ENCODE results near the gene ADGRA1.
"Not testable (repeated sequence)": the region's sequence is repeated elsewhere in the genome, so short reads cannot be mapped to it uniquely, and the experiment has no call there.

Gene ADGRA1

DNA sequence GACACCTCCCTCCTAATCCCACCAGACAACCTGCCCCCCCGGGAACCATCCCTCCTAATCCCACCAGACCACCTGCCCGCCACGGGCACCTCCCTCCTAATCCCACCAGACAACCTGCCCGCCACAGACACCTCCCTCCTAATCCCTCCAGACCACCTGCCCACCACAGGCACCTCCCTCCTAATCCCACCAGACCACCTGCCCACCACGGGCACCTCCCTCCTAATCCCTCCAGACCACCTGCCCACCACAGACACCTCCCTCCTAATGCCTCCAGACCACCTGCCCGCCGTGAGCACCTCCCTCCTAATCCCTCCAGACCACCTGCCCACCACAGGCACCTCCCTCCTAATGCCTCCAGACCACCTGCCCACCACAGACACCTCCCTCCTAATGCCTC, 23.9 kb downstream of the ADGRA1 start:
- H3K9me3 ChIP-seq (ENCODE audit: control insufficient read depth, low read length); H3K27me3 ChIP-seq (ENCODE audit: control insufficient read depth, insufficient read depth, low read length); H3K4me3 ChIP-seq (ENCODE audit: low read length); H3K36me3 ChIP-seq (ENCODE audit: control insufficient read depth, insufficient read depth, low read length); H3K9ac ChIP-seq (ENCODE audit: low read length): not testable (repeated sequence)
- peaks cover 18% of the 10 kb centered on the region for H3K4me1 ChIP-seq (ENCODE audit: control insufficient read depth, insufficient read depth, low read length)

DNA sequence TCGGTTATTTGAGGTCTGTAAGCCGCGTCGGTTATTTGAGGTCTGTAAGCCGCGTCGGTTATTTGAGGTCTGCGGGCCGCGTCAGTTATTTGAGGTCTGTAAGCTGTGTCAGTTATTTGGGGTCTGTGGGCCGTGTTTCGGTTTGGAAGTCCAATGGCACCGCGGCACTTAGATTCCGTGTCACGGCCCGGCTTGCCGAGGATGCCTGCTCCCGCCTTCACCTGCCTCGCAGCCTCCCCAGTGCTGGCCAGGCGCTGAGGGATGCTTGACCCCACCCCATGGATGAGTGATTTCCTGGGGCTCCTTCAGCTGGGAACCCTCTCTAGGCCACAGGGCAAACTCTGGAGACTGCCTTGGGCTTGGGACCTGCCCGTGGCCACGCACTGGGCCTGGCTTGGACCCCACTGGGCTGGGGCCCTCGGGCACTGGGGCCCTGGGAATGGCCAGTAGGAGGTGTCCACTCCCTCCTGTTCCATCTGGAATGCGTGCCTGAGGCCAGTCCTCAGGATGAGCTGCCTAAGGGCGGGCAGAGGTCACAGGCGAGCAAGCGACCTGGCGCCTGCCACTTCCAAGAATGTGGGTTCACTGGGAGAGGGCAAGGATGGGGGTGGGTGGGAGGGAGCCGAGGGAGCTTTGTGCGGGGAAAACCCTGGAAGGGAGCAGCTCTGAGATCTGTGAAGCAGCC, 25.6 kb downstream of the ADGRA1 start:
- peaks cover under 1% of the 10 kb centered on the region for H3K9me3 ChIP-seq (ENCODE audit: control insufficient read depth, low read length)

DNA sequence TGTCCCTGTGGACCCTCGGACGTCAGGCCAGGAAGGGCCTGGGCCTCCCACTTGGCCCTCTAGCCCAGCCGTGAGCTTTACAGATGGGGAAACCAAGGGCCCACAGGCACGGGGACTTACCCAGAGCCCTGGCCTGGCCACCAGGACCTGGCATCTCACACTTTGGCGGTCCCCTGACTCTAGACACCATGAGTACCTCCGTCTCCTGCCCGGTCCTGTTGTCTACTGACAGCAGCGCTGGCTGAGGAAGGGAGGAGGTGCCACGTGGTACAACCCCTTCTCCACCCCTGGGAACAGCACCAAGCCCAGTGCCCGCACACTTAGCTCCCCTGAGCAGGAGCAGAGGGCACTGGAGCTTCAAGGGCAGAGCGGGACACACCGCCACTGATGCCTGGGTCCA, 26.1 kb downstream of the ADGRA1 start:
- Histone ChIP-seq H3K9ac (ENCODE audit: low read length) (no peak overlapping the region), H3K9me3 (ENCODE audit: control insufficient read depth, low read length) (no peaks in the 10 kb centered on the region), H3K27me3 (ENCODE audit: control insufficient read depth, insufficient read depth, low read length) (peaks cover 6% of the 10 kb centered on the region), H3K4me1 (ENCODE audit: control insufficient read depth, insufficient read depth, low read length) (peaks cover 18% of the 10 kb centered on the region), H3K36me3 (ENCODE audit: control insufficient read depth, insufficient read depth, low read length) (no peaks in the 10 kb centered on the region), H3K4me3 (ENCODE audit: low read length) (no peak overlapping the region)

More for the DNA sequence above, 25.6 kb downstream of the ADGRA1 start:
- H3K4me3 ChIP-seq (ENCODE audit: low read length) = no peak overlapping the region
- H3K27me3 ChIP-seq (ENCODE audit: control insufficient read depth, insufficient read depth, low read length) = peaks cover 6% of the 10 kb centered on the region
- H3K9ac ChIP-seq (ENCODE audit: low read length) = no peak overlapping the region
- peaks cover 18% of the 10 kb centered on the region for H3K4me1 ChIP-seq (ENCODE audit: control insufficient read depth, insufficient read depth, low read length)
- H3K36me3 ChIP-seq (ENCODE audit: control insufficient read depth, insufficient read depth, low read length) = no peaks in the 10 kb centered on the region

DNA sequence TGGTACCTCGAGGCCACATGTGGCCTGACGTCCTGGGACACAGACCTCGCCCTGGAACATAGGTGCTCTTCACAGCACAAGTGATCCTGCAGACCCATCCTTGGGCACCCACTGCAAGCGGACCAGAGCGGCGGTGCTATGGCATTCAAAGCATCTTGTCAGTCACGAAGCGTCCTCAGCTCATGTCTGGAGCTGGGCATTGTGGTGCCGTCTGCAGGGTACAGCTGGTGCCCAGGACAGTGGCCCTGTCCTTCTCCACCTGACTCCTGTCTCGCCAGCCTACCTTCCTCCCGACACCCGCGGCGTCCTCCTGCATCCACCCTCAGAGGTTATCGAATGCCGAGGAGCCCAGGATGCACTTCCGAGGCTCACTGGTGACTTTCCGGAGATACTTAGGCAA, 26.5 kb downstream of the ADGRA1 start:
- Histone ChIP-seq H3K36me3 (ENCODE audit: control insufficient read depth, insufficient read depth, low read length) (no peaks in the 10 kb centered on the region), H3K9ac (ENCODE audit: low read length) (no peak overlapping the region), H3K4me1 (ENCODE audit: control insufficient read depth, insufficient read depth, low read length) (peaks cover 16% of the 10 kb centered on the region), H3K9me3 (ENCODE audit: control insufficient read depth, low read length) (no peaks in the 10 kb centered on the region), H3K27me3 (ENCODE audit: control insufficient read depth, insufficient read depth, low read length) (peaks cover 4% of the 10 kb centered on the region), H3K4me3 (ENCODE audit: low read length) (no peak overlapping the region)

DNA sequence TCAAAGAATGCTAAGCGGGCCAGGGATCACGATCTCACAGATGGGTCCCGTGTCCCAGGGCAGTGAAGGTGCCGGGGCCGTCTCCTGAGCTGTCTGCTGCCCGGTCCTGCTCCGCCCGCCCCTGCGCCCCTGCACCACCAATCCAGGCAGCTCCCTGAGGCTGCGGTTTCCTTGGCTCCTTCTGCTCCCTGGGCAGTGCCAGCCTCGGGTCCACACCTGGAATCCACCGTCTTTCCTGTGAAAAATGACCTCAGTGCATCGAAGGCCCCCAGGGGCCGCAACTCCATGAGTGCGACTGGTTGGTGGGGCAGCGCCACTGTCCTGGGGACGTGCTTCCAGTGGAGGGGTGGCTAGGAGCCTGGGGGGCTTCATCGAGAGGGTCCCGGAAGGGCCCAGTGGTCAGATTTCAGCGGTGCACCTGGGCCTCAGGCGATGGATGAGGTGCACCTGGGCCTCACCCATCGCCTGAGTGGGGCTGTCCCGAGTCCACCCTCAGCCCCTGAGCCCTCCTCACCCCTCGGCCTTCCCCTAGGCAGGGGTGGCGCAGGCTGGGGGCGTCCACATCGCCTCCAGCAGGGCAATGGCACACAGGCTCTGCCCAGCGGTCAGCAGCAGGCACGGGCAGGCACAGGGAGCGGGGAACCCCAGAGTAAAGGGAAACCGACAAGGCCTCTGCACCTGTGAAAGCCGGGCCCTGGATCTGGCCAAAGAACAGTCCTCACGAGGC, 27.2 kb downstream of the ADGRA1 start:
- Histone ChIP-seq H3K4me3 (ENCODE audit: low read length) (no peak overlapping the region), H3K36me3 (ENCODE audit: control insufficient read depth, insufficient read depth, low read length) (no peaks in the 10 kb centered on the region), H3K9ac (ENCODE audit: low read length) (no peak overlapping the region), H3K9me3 (ENCODE audit: control insufficient read depth, low read length) (no peaks in the 10 kb centered on the region), H3K27me3 (ENCODE audit: control insufficient read depth, insufficient read depth, low read length) (no peaks in the 10 kb centered on the region), H3K4me1 (ENCODE audit: control insufficient read depth, insufficient read depth, low read length) (peaks cover 10% of the 10 kb centered on the region)

DNA sequence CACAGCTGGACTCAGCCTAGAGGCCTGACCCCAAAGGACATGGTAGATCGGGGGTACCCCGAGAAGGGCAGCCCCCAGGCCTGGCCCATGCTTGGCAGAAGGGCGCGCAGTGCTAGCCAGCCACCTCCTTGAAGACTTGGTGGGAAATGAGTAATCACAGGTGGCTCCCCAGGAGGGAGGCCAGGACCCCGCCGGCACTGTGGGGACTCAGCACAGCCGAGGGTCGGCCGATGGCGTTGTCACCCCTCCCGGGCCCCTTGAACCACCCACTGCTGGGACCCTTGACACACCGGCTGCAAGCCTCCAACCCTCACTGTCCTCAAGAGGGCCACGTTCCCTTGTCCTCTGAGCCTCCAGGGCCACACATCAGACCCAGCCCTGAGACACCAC, 27.7 kb downstream of the ADGRA1 start:
- Histone ChIP-seq H3K36me3 (ENCODE audit: control insufficient read depth, insufficient read depth, low read length) (no peaks in the 10 kb centered on the region), H3K9ac (ENCODE audit: low read length) (no peak overlapping the region), H3K4me3 (ENCODE audit: low read length) (no peak overlapping the region), H3K4me1 (ENCODE audit: control insufficient read depth, insufficient read depth, low read length) (peaks cover 4% of the 10 kb centered on the region), H3K9me3 (ENCODE audit: control insufficient read depth, low read length) (no peaks in the 10 kb centered on the region), H3K27me3 (ENCODE audit: control insufficient read depth, insufficient read depth, low read length) (no peaks in the 10 kb centered on the region)

DNA sequence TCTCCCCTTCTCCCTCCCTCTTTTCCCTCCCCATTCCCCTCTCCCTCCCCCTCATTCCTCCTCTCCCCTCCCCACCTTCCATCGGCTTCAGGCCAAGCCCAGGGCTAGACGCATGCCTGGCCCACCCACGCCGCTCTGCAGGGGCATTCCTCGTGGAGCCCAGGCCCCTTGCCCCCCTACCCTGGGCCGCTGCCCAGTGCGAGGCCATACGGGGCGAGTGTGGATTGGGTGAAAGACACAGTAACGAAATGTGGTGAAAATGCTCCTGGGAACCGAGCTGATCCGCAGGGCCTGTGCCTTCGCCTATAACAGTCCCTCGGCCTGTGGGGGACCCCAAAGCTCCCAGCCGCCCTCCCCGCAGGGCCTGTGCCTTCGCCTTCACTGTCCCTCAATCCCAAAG, 28.3 kb downstream of the ADGRA1 start:
- H3K4me1 ChIP-seq (ENCODE audit: control insufficient read depth, insufficient read depth, low read length) = no peaks in the 10 kb centered on the region
- no peak overlapping the region for H3K9ac ChIP-seq (ENCODE audit: low read length)
- H3K36me3 ChIP-seq (ENCODE audit: control insufficient read depth, insufficient read depth, low read length) = no peaks in the 10 kb centered on the region
- no peak overlapping the region for H3K4me3 ChIP-seq (ENCODE audit: low read length)
- no peaks in the 10 kb centered on the region for H3K27me3 ChIP-seq (ENCODE audit: control insufficient read depth, insufficient read depth, low read length)
- no peaks in the 10 kb centered on the region for H3K9me3 ChIP-seq (ENCODE audit: control insufficient read depth, low read length)

DNA sequence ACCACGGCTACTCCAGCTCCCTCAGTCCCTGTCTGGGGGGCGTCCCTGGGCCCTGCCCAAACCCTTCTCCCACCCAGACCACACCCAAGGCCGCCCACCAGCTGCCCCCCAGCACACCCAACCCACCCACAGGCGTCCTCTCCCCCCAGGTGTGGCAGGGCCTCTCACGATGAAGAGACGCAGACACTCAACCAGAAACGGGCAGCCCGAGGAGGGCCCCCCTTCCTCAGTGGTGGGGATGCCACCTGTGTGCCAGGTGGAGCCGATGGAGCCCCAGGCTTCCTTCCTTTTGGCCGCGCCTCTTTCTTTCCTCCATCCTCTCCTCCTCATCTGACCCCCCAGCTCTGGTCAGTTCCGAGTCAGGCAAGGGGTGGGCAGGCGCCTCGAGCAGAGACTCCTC, 28.7 kb downstream of the ADGRA1 start:
- H3K9ac ChIP-seq (ENCODE audit: low read length) = no peak overlapping the region
- no peaks in the 10 kb centered on the region for H3K9me3 ChIP-seq (ENCODE audit: control insufficient read depth, low read length)
- H3K27me3 ChIP-seq (ENCODE audit: control insufficient read depth, insufficient read depth, low read length) = no peaks in the 10 kb centered on the region
- no peaks in the 10 kb centered on the region for H3K36me3 ChIP-seq (ENCODE audit: control insufficient read depth, insufficient read depth, low read length)
- no peaks in the 10 kb centered on the region for H3K4me1 ChIP-seq (ENCODE audit: control insufficient read depth, insufficient read depth, low read length)
- no peak overlapping the region for H3K4me3 ChIP-seq (ENCODE audit: low read length)

DNA sequence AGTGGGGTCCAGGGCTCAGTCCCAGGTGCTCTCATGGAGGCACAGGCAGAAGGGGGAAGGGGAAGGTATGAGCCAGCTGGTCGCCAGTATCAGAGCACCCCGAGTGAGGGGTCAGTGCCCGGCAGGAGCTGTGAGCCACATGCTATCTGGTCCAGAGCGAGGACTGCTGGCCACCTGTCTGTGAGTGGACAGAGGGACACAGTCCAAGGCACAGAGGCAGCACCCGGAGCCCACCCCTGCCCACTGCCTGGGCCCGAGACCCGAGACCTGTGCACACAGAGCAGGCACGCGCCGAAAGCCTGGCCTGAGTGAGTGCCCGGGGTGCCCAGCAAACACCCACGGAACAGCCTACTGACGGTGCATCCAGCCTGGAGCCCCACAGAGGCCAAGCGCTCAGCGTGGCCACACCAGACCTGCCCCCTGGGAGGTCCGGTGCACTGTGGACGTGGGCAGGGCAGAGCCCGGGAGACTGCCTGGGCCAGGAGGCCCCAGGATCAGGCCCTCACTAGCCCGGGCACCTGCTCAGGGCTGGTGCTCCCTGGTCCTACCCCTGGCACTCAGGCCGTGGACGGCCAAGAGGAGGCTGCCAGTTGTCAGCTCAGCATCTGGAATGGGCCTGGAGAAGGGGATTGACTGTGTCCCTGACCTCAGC, 29.4 kb downstream of the ADGRA1 start:
- Histone ChIP-seq H3K36me3 (ENCODE audit: control insufficient read depth, insufficient read depth, low read length) (no peaks in the 10 kb centered on the region), H3K27me3 (ENCODE audit: control insufficient read depth, insufficient read depth, low read length) (no peaks in the 10 kb centered on the region), H3K4me1 (ENCODE audit: control insufficient read depth, insufficient read depth, low read length) (no peaks in the 10 kb centered on the region), H3K9ac (ENCODE audit: low read length) (no peak overlapping the region), H3K4me3 (ENCODE audit: low read length) (no peak overlapping the region), H3K9me3 (ENCODE audit: control insufficient read depth, low read length) (no peaks in the 10 kb centered on the region)

DNA sequence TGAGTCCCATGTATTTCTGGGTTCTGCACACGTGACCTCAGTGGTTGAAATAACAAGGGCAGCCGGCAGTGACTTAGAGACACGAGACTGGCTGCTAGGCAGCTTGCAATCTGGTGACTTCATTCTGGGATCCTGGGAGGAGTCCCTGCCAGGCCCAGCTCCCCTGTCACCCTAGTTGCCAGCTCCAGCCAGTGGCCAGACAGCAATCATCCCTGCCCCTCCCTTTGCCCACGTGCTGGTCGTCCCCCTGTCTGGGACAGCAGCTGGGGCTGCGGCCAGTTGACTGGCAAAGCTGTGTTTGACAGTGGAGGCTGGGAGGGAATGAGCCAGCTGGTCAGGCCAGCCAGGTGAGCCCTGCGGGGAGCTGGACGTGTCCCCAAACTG, 30.0 kb downstream of the ADGRA1 start:
- no peaks in the 10 kb centered on the region for H3K9me3 ChIP-seq (ENCODE audit: control insufficient read depth, low read length)

DNA sequence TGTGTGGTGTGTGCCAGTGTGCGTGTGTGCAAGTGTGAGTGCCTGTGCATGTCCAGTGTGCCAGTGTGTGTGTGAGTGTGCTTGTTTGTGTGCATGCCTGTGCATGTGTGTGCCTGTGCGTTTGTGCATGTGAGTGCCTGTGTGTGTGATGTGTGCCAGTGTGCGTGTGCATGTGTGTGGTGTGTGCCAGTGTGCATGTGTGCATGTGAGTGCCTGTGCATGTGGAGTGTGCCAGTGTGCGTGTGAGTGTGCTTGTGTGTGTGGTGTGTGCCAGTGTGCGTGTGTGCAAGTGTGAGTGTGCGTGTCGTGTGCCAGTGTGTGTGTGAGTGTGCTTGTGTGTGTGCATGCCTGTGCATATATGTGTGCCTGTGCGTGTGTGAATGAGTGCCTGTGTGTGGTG, 33.8 kb downstream of the ADGRA1 start:
- Histone ChIP-seq H3K4me1 (ENCODE audit: control insufficient read depth, insufficient read depth, low read length) (no peaks in the 10 kb centered on the region), H3K9ac (ENCODE audit: low read length) (no peak overlapping the region), H3K4me3 (ENCODE audit: low read length) (no peak overlapping the region), H3K9me3 (ENCODE audit: control insufficient read depth, low read length) (no peaks in the 10 kb centered on the region), H3K27me3 (ENCODE audit: control insufficient read depth, insufficient read depth, low read length) (peaks cover 5% of the 10 kb centered on the region), H3K36me3 (ENCODE audit: control insufficient read depth, insufficient read depth, low read length) (no peaks in the 10 kb centered on the region)

More for the DNA sequence above, 30.0 kb downstream of the ADGRA1 start:
- H3K4me1 ChIP-seq (ENCODE audit: control insufficient read depth, insufficient read depth, low read length) = no peaks in the 10 kb centered on the region
- H3K27me3 ChIP-seq (ENCODE audit: control insufficient read depth, insufficient read depth, low read length) = no peaks in the 10 kb centered on the region
- H3K4me3 ChIP-seq (ENCODE audit: low read length) = no peak overlapping the region
- no peak overlapping the region for H3K9ac ChIP-seq (ENCODE audit: low read length)
- no peaks in the 10 kb centered on the region for H3K36me3 ChIP-seq (ENCODE audit: control insufficient read depth, insufficient read depth, low read length)

DNA sequence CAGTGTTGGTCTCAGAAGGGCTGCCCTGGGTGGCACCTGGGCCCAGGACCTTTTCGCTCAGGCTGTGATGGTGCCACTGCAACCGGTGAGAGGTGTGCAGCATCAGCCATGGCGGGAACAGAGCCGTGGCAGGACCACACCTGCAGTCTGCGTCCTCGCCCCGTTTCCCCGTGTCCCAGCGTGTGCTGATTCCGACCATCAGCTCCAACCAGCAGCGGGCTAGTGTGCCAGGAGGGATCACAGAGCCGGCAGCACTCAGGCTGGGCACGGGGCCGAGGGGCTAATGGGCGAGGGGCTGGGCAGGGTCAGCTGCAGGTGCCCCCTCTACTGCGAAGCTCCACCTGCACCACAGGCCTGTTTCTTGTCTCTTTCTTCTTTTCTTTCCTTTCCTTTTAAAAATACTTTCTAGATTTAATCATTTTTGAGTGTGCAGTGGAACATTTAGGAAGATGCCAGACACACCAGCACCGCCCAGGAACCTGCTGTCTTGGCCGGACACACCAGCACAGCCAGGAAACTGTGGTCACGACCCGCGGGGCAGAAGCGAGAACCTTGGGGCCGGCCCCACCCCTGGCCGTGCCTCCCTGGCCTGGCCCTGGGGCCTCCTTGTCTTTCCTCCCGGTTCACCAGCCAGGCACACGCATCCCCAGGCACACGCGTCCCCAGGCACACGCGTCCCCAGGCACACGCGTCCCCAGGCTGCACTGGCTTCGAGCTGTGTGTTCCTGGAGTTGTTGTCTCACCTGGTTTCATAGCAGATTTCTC, 34.6 kb downstream of the ADGRA1 start:
- Histone ChIP-seq H3K9me3 (ENCODE audit: control insufficient read depth, low read length) (no peaks in the 10 kb centered on the region), H3K36me3 (ENCODE audit: control insufficient read depth, insufficient read depth, low read length) (no peaks in the 10 kb centered on the region), H3K27me3 (ENCODE audit: control insufficient read depth, insufficient read depth, low read length) (peaks cover 5% of the 10 kb centered on the region), H3K4me3 (ENCODE audit: low read length) (no peak overlapping the region), H3K9ac (ENCODE audit: low read length) (no peak overlapping the region), H3K4me1 (ENCODE audit: control insufficient read depth, insufficient read depth, low read length) (no peaks in the 10 kb centered on the region)
